Effector CD4-positive, alpha-beta T cell (primary cell): ENCODE measurements around the gene HNRNPCL1. TPM values are rescaled to one million over a fixed set of nuclear protein-coding genes. Genes with fewer than 3 reads are reported as not detected.
"Not testable (repeated sequence)": the region's sequence is repeated elsewhere in the genome, so short reads cannot be mapped to it uniquely, and the experiment has no call there.

Source experiments
- DNase-seq: peaks from one replicate; pipeline ENCODE4 v3.0.0-alpha.2; 2020
- total RNA-seq: gene quantifications from one replicate; lab custom pipeline; 2026; lab: John Stamatoyannopoulos, UW

Gene HNRNPCL1
- not detected for total RNA-seq

DNA sequence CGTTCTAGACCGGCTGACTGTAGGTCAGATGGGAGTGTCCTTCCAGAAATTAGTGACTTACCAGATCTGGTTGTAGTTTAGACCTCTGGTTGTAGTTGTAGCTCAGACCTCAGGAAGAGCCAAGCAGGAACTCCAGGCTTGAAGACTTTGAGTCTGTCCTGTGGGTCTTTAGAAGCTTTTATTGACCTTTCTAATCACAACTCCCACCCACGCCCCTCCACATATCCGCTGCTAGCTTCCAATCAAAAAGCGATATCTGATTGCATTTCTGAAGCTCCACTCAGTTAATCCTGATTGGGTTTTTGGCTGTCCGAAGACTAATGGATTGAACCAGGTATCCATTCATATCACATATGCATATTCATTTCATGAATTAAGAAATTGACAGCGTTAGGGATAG, at the start of gene HNRNPCL1:
Gene HNRNPCL1, minus strand, starts transcription at position 101 of the 400 bp plus-strand sequence. CDS start 431 bp downstream, outside the sequence.
- not testable (repeated sequence) for DNase-seq

DNA sequence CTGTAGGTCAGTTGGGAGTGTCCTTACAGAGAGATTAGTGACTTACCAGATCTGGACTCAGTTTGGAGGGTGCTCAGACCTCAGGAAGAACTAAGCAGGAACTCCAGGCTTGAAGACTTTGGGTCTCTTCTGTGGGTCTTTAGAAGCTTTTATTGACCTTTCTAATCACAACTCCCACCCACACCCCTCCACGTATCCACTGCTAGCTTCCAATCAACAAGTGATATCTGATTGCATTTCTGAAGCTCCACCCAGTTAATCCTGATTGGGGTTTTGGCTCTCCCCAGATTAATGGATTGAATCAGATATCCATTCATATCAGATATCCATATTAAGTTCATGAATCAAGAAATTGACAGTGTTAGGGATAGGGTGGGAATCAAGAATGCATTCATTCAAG, 49.6 kb upstream of the HNRNPCL1 start, which contains the start of gene PRAMEF10:
Gene PRAMEF10, minus strand, starts transcription at position 101 of the 400 bp plus-strand sequence. CDS start 2,423 bp downstream, outside the sequence.
- DNase-seq: not testable (repeated sequence)

DNA sequence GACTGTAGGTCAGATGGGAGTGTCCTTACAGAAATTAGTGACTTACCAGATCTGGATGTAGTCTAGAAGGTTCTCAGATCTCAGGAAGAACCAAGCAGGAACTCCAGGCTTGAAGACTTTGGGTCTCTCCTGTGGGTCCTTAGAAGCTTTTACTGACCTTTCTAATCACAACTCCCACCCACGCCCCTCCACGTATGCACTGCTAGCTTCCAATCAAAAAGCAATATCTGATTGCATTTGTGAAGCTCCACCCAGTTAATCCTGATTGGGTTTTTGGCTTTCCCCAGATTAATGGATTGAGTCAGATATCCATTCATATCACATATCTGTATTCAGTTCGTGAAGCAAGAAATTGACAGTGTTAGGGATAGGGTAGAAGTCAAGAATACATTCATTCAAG, 37.6 kb upstream of the HNRNPCL1 start, which contains the start of gene PRAMEF4:
Gene PRAMEF4, minus strand, starts transcription at position 101 of the 400 bp plus-strand sequence. CDS start 2,807 bp downstream, outside the sequence.
- not testable (repeated sequence) for DNase-seq

DNA sequence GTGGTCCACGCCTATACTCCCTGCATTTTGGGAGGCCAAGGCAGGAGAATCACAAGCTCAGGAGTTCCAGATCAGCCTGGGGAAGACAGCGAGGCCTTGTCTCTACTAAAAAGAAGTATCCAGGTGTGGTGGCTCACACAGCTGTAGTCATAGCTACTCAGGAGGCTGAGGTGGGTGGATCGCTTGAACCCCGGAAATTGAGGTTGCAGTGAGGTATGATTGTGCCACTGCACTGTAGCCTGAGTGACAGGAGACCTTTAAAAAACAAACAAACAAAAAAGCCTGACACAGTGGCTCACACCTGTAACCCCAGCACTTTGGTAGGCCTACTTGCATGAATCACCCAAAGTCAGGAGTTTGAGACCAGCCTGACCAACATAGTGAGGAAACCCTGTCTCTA, 29.9 kb upstream of the HNRNPCL1 start:
- not testable (repeated sequence) for DNase-seq

DNA sequence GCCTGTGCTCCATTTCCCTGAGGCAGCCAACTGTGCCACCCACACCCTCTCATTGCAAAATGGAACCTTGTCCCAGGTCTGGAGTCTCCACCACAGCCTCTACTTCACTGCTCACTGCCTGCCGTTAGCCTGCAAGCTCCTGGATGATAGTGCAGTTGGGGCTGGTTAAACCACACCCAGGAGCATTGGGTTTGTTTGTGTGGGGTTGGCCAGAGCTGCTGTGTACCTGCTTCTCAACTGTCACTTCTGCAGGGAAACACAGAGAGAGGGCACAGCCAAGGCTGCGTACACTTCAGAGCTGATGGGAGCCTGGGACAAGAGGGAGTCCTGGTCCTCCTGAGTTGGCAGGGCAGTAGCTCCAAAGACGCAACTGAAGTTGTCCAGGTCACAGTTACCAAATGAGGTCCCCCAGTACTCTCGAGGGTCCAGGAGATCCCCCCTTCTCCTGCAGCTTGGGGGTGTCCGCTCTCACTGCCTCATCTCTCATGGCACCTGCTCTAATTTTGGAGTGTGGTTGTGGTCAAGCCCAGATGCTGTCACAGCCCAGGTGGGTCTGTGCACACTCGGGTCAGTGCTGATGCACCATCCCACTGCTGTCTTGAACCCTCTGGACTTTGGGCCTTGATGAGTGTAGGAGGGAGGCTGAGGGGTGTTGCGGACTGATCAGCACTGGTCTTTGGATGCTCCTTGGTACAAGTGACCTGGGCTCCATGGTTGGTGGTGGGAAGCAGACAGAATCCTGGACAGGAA, 14.8 kb upstream of the HNRNPCL1 start:
- not testable (repeated sequence) for DNase-seq

DNA sequence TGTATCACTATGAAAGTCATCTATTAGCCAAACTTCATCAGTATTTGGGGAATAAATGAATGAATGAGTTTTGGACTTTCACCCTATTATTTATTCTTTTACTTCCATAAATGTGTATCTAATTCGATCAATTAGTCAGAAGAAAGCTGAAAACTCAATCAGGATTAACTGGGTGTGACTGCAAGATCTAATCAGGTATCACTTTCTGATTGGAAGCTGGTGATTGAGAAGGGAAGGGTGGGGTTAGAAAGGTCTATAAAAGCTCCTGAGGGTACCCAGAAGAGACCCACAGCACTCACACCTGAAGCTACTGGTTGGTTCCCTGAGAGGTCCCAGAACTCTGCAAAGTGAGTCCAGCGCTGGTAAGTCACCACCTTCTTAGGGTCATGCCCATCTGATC, 8.3 kb upstream of the HNRNPCL1 start, which contains the start of gene PRAMEF2:
Gene PRAMEF2, plus strand, starts transcription at position 301 of the 400 bp plus-strand sequence. CDS start 1,924 bp downstream, outside the sequence.
- DNase-seq: not testable (repeated sequence)

DNA sequence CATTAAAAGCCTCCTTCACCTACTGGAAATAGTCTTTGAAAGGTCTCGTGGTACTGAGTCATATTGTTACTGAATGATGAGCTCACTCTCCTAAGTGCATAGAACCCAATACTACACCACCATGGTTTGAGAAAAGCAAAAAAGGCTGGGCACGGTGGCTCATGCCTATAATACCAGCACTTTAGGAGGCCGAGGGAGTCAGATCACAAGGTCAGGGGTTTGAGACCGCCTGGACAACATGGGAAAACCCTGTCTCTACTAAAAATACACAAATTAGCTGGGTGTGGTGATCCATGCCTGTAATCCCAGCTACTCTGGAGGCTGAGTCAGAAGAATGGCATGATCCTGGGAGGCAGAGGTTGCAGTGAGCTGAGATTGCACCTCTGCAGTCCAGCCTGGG, 3.3 kb upstream of the HNRNPCL1 start:
- no peak for DNase-seq

DNA sequence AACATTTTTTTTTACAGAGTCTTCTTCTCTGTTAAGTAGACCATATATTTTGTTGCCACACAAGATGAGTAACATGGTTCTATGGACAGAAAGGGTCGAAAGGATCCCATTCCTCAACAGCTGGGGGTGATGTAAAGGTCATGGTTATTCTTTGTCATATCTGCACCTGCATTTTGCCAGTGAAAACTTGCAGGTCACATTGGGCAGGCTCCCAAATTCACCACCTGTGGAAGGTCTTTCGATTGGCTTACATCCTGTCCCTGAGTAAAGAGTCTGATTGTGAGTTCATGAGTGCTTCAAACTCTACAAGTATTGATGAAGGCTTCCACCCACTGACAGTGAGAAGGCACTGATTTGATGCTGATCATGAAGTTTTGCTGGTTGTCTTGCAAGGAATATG, 15.3 kb downstream of the HNRNPCL1 start:
- DNase-seq: not testable (repeated sequence)

DNA sequence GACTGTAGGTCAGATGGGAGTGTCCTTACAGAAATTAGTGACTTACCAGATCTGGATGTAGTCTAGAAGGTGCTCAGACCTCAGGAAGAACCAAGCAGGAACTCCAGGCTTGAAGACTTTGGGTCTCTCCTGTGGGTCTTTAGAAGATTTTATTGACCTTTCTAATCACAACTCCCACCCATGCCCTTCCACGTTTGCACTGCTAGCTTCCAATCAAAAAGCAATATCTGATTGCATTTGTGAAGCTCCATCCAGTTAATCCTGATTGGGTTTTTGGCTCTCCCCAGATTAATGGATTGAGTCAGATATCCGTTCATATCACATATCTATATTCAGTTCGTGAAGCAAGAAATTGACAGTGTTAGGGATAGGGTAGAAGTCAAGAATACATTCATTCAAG, 17.2 kb downstream of the HNRNPCL1 start, which contains the start of gene PRAMEF11:
Gene PRAMEF11, minus strand, starts transcription at position 101 of the 400 bp plus-strand sequence. CDS start 2,621 bp downstream, outside the sequence.
- not testable (repeated sequence) for DNase-seq

DNA sequence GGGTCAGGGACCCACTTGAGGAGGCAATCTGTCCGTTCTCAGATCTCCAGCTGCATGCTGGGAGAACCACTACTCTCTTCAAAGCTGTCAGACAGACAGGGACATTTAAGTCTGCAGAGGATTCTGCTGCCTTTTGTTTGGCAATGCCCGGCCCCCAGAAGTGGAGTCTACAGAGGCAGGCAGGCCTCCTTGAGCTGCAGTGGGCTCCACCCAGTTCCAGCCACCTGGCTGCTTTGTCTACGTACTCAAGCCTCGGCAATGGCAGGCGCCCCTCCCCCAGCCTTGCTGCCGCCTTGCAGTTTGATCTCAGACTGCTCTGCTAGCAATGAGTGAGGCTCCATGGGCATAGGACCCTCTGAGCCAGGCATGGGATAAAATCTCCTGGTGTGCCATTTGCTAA, 29.5 kb downstream of the HNRNPCL1 start:
- not testable (repeated sequence) for DNase-seq

DNA sequence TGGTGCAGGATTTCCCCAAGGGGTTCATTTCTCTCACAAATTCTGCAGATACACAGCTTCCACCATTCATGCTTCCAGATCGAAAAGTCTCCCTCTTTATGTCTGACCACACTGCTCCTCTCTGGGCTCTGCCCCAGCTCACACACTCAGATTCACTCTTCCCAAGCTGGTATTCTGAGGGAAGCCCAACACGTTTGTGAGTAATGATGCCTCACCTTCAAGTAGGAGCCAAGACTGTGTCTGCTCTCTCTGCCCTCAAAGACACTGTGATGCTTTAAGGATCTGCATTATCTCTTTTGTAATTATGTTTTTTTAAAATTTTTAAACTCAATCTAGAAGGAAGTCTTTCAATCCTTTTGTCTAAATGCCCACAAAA, 37.1 kb downstream of the HNRNPCL1 start:
- DNase-seq: no peak

DNA sequence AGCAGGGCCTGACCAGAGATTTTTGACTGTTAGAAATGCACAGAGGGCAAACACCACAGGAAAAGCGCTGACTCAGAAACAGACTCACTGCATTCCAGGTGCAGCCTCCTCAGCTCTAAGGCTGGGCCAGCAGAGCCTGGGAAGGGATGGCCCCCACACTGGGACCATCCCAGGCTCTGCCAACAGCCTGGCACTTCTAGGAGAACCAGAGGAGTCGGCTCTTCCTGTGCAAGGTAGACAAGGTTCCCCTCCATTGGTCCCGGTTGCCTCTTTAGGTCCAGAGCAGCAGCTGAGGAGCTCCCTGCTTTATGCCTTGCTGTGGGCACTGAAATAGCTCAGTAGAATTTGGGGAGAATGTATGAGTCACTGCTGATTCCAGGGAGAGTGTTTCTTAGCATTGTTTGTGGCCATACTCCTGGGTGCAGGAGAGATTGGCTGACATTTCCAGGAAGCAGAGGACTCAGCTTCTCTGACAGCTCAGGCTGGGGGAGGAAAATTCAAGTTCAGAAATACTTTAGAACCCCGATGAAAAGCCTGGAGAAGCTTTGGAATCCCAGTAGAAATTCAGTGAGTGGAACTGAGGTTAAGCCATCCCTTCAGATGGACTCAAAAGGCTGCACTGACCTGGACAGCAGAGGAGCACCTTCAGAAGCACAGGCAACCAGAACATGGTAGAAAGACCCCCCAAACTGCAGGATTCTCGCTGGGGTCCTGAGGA, 37.7 kb downstream of the HNRNPCL1 start:
- no peak for DNase-seq

DNA sequence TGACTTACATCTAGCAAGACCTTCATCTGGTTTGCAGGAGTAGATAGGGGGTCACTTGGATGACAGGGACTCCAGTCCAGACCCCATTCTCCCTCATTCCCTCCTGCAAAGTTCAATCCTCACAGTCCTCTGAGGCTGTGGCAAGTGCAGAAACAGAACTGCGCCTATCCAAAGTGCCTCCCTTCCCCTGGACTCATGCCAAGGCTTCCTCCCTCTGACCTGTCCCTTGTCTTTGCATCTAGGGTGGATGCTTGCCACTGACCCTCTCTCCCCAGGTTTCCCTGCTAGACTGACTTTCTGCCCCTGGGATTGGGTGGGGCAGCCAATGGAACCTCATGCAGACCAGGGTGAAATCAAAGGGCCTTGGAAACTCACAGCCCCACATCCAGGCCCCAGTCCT, 38.6 kb downstream of the HNRNPCL1 start:
- DNase-seq: no peak

DNA sequence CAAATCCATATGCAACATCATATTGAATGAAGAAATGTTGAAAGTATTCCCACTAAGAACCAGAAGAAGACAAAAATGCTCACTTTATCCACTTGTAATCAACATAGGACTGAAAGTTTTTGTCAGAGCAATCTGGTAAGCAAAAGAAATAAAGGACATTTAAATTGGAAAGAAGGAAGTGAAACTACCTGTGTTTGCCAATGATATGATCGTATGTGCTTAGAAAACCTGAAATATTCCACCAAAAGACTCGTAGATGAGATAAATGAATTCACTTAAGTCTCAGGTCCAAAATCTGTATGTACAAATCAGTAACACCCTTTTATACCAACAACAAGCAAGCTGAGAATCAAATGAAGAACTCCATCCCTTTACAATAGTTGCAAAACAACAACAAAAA, 48.8 kb downstream of the HNRNPCL1 start:
- no peak for DNase-seq

DNA sequence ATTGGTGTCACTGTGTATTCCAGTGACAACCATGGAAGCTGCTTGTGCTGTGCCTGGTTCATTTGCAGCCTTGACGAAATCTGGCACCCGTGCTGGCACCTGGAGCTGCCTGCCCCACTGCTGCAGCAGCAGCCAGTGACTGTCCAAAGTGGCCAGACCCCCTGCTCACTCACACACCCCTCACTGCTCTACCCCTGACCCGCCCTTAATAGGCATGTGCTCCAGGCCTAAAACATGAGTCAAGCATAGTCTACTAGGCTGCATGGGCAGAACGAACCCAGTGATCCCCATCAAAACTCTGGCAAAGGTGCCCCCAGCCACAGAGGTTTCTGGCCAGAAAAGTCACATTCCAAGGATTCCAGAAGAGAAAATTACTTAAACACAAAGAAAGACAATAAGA, 49.6 kb downstream of the HNRNPCL1 start:
- DNase-seq: no peak
